Activated CD8-positive, alpha-beta memory T cell treated with anti-CD3 and anti-CD28 coated beads, Interleukin-2, amount 50 U/mL, for 24 hours (primary cell): Measurements from ENCODE around the gene NODAL.

ENCODE experiments used
- DNase-seq: peaks from one replicate; pipeline ENCODE4 v3.0.0-alpha.2; 2020; ENCODE audit errors: extremely low read depth

Gene NODAL

DNA sequence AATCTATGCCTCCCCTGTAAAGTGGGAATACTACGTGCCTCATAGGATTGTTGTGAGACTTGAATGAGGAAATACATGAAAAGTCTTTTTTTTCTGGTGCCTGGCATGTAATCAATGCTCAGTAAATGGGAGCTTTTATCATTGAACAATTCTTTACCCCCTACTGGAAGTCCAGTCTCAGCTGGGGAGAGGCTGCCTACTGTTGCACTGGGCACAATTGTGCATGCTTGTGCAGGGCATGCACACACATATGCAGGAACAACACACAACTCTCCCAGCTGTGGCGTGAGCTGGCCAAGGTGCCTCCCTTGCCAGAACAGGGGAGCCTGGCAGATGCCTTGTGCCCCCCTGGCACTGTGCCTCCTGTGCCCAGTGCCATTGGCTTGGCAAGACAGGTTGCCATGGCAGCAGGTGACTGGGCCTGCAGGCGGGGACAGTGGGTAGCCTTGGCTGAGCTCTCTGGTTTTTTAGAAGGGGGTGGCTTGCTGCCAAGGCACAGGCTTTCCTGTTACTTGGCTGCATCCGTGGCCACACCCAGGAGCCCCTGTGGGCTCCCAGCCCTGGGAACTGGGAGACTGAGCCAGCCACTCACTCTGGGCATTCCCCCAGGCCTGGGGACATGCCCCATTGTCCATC, 21.0 kb upstream of the NODAL start:
- DNase-seq = no peak

DNA sequence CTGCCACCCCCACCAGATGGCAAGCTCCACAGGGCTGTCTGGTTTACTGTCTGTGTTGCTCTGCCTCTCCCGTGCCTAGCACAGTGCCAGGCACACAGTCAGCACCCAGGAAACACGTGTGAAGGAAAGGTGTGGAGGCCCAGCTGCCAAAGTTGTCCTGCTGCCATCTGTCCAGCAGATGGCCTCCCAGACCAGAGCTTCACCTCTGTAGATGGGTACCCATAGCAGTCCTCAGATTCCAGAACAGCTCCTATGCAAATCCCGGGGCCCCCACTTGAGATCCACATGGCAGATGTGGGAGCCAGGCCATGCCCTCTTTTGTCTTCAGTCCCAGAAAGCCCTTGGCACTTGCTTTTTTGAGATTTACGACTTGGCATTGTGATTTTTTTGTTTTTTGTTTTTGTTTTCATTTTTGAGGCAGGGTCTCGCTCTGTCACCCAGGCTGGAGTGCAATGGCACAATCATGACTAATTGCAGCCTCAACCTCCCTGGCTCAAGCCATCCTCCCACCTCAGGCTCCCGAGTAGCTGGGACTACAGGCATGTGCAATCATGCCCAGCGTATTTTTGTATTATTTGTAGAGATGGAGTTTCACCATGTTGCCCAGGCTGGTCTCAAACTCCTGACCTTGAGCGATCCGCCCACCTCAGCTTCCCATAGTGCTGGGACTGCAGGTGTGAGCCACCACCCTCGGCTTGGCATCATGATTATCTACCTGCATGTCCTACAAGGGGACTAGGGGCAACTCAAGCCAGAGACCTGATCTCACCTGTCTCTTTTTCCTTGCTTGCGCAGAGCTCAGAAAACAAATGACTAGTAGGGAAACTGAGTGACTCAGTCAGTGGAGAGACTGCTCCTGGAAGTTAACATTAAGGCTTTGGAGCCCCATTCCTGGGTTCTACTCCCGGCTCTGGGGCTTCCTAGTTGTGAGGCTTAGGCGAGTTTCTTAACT, 20.2 kb upstream of the NODAL start:
- no peak for DNase-seq

DNA sequence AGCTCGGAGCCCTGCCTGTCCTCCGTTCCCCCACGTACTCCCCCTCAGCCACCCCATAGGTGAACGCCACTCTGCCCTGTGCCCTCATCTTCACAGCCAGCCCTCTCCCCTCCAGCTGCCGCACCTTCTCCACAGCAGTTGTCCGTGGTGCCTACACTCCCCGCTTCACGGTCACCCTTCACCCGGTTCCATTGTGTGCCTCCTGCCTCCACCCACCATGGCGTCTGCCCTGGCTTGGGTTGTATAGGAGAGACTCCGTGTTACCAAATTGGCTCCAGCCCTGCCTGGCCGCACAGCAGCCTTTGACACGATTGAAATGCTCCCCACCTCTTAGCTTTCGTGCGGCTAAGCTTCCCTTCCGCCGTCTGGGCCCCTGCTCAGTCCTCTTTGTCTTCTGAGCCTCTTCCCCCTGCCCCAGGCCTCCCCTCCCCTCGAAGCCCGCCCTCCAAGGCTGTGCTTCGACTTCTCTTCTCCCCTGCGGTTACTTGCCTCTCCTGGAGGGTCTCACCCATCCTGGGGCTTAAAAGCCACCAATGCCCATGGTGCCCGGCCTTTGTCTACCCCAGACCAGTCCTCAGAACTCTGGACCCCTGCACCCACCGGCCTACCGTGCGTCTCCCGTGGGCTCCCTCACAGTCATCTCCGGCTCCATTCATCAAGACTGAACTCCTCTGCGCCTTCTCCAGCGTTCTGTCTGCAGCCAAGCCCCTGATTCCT, 18.5 kb upstream of the NODAL start:
- DNase-seq = no peak

DNA sequence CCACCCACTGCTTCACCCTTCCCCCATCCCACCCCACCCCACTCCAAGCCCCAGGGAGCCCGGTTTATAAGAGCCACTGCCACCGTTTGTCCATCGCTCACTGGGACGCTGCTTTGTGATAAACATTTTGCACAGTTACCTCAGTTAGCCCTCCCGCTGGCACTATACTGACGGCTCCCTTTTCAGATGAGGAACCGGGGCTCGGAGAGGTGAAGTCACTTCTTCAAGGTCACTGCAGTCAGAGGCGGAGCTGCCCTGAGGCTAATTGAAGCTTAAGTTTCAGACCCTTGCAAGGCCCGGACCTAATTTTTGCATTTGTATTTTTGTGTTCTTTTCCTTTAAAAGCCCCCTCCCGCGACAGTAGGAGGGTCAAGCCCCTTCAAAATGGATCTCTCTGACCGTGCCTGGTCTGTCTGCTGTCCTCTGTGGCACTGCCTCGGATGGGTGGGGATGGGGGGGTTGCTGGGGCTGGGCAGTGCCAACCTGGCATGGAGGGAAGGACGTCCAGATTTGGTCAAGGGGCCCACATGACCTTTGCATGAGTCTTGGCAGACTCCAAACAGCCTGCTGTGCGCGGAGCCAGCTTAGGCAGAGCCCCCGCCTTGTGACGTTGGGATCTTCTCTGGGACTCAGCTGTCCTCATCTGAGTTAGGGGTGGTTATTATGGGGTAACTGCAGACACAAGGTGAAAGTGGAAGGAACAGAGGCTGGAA, 17.7 kb upstream of the NODAL start:
- DNase-seq = no peak

DNA sequence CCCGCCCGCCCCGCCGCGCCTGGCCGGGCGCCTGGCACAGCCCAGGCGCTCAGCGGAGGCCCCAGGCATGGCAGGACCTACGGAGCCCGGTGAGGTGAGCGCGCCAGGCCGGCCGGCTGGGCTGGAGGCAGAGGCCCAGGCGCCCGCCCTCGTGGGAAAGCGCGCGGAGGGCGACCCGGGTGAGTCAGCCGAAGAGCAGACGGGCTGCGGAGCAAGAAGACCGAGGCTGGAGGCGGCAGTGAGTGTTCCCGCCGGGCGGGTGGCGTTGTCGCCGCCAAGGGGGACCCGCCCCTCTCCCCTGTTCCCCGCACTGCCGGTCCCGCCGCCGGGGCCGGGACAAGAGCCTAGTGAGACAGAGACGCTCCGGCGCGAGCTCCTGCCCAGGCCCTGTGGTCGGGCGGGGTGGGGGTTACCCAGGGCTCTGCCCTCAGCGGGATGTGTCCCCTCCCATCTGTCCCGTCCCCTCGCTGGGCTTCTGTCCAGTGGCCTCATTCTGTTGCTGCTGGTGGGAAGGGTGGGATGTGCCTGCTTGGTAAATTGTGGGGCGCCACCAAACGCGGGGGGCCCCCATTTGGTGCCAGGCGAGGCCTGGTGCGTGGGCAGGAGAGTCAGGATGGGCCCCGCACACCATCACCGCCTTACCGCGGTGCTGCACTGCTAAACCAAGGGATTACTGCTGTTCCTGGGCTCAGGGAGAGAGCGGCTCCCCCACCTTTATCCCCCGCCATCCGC, 17.0 kb upstream of the NODAL start:
- DNase-seq = no peak

DNA sequence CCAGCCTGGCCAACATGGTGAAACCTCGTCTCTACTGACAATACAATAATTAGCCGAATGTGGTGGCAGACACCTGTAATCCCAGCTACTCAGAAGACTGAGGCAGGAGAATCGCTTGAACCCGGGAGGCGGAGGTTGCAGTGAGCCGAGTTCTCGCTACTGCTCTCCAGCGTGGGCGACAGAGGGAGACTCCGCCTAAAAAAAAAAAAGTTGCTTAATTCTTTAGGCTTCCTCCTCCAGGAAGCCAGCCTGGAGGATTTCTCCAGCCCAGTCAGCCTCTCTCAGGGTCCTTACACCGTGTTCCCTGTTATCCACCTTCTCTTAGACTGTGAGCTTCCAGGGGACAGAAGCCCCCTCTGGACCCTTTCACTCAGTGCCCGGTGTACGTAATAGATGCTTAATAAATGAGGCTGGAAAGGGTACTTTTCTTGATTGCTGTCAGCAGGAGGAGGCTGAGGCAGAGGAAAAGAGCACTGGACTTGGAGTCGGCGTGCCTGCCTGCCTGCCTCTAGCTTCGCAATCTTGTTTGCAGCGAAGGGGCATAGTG, 16.4 kb upstream of the NODAL start:
- no peak for DNase-seq

DNA sequence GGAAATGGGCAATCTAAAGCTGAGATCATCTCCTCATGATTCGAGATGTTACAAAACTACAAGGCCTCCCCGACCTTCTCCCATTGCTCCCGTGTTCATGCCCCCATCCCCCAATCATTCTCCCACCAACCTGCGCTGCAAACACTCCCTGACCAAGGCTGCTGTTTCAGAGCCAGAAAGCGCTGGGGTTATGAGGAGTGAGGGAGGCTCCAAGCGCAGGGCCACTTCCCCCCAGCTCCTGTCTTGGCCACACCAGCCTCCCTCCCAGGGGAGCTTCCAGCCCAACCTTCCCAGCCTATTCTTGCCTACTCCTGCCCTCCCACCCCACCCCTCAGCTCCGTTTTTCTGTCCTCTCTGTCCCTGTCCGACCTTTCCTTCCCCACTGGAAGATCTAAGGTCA, 14.7 kb upstream of the NODAL start:
- no peak for DNase-seq

DNA sequence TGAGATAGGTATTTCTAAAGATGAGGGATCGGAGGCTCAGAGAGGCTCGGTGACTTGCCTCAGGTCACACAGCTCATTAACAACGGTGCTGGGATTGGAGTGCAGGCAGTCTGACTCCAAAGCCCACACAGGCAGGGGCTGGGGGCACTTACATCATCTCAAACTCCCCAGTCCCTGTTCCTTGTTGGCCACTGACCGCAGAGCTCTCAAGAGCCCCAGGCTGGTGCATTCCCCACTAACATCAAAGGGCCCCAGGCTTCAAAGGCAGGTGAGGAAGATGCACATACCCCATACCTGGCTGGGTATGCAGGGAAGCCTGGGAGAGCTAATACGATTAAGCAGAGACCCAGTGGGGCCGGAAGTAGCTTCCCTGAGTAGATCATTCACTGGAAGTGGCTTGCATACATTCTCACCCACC, 13.7 kb upstream of the NODAL start:
- DNase-seq = no peak

DNA sequence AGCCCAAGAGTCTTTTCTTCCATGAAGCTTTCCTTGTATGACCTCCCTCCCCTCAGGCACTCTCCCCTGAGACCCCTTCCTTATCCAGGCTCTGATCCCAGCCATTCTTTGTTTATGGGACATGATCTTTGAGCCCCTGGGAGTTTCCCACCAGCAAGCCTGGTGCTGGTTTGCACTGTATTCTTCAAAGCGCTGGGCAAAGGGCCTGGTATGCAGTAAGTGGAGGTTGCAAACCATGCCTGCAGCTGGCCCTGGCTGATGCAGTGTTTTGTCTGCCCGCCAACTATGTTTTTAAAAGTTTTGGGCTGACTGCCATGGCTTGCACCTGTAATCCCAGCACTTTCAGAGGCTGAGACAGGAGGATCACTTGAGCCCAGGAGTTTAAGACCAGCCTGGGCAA, 6.8 kb upstream of the NODAL start:
- DNase-seq = no peak

DNA sequence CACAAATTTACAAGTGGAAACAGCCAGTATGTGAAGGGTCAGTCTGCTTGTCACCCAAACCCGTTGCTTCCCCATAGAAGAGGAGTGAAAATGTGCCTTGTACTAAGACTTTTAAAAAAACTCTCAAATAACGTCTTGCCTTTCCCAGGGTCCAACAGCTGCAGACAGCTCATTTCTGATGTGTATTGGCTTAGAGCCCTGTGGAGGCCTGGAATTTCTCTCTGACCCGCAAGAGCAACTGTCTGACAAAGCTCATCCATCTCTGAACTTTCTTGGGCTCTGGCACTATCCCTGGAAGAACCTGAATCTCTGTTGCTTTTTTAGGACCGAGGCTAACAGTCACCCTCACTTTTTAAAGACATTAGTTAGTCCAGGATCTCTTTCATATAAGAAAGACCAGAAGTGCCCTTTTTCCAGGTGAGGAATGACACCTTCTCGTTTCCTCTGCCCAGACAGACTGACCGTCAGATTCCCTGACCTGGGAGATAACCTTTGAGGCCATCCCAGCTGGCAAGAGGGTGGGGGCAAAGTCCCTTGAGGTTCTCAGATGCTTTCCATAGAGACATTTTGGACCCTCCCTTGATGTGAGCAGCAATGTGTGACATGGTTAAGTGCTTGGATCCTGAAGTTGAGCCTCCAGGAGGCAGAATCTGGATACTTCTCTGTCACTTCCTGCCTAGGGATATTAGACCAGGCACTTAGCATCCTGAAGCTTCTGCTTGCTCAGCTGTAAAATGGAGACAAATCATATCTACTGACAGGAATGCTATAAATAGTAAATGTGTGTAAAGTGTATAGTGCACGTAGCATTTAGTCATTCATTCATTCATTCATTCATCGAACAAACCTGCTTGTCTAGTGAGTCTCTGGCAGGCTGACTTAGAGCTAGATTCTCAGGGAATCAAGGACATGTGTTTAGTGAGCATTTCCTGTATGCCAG, 4.5 kb upstream of the NODAL start:
- no peak for DNase-seq

DNA sequence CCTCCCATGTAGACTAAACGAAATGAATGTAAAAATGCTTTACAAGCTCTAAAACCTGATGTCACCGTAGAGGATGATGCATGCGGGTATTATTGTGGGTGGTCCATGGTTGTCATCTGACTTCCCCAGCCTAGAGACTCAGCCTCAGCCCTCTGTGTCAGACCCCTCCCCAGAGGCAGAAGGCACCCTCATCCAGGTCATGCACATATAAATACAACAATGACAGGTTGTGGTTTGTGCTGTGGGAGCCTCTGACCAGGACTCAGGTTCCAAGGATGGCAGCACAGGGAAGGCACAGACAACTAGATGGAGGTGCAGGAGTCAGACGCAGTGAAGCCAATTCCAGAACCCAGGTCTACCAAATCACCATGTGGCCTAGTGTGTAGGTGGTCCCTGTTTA, 3.3 kb upstream of the NODAL start:
- no peak for DNase-seq

DNA sequence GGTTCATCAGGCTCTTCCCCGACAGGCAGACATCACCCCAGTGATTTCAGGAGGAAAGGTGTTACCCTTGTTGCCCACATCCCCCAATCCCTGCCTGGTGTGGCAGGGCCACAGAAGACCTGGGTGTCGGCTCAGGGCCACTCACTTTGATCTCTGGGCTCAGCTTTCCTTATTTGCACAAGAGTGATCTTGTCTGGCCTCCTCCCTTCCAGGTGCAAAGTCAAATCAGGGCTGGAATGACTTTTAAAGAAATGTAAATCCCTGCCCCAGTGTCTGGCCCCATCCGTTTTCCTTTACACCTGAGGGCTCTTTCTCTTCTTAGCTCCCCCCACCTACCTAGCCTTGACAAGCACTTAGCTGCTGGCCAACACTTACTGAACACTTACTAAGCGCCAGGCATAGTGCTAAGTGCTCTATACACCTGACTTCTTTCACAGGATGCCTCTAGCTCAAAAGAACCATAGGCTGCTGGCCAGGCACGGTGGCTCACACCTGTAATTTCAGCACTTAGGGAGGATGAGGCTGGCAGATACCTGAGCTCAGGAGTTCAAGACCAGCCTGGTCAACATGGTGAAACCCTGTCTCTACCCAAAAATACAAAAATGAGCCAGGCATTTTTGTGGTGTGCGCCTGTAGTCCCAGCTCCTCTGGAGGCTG, 979 bp upstream of the NODAL start:
- no peak for DNase-seq

DNA sequence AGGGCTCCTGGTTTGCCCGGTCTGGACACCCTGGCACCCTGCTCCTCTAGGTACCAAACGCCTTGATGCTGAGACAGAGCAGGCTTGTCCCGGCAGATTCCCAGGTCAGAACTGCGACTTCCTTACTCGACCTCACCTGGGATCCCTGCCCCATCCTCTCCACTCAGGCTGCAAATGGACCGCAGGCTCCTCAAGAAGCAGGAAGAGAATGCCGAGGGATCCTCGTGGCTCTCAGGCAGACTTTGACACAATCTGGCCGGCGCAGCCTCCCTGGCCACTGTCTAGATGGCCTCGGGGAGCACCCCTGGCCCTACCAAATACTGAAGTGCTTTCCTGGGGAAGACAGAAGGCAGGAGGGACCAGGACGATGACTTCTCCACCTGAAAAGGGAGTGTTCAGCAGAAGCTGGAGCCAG, 421 bp upstream of the NODAL start:
- DNase-seq = no peak

DNA sequence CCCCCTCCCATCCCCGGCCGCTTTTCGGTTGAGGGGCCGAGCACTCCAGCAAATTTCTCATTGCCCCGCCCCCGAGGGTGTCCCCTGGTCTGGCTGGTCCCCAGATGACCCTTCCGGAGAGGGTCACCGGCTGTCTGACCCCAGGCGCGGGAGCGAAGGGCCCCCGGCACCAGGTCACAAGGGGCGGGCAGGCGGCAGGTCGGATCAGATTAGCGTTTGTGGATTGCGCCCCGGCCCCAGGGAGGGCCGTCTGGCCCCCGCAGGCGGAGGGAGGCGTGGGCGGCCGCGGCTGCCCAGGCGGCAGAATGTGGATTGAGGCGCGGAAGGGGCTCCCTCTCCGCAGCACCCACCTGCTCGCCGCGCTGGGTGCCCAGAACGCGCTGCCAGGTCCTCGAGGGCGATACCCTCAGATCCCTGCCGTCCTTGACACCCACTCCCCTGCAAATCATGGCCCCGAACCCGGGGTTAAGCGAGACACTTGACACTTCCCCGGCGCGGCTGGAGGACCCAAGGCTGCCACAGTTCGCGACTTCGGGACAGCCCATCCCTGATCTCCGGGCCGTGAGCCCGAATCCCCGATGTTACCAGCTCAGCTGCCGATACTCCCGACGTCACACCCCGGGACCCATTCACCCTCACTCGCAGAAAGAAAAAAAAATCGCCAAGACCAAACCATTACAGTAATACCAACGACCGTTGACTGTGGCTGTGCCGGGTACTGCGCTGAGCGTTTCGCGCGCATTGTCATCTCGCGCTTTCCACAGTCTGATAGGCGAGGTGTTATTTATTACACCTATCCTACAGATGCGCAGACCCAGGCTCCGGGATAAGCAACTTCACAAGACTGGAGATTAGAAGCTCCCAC, 953 bp downstream of the NODAL start:
- DNase-seq = no peak

DNA sequence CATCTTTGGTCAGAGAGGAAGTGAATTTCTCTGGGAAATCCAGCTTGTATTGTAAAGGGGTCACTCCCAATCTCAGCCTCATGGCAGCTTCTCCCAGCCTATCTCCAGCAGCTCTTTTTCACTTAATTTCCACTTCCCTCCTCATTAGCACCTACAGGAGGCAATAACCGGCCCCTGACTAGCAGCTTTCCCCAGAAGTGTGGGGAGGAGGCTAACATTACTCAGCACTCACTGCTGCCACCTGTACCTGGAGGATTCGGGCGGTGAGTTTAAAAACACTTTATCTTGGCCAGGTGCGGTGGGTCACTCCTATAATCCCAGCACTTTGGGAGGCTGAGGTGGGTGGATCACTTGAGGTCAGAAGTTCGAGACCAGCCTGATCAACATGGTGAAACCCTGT, 3.8 kb downstream of the NODAL start:
- DNase-seq = no peak

DNA sequence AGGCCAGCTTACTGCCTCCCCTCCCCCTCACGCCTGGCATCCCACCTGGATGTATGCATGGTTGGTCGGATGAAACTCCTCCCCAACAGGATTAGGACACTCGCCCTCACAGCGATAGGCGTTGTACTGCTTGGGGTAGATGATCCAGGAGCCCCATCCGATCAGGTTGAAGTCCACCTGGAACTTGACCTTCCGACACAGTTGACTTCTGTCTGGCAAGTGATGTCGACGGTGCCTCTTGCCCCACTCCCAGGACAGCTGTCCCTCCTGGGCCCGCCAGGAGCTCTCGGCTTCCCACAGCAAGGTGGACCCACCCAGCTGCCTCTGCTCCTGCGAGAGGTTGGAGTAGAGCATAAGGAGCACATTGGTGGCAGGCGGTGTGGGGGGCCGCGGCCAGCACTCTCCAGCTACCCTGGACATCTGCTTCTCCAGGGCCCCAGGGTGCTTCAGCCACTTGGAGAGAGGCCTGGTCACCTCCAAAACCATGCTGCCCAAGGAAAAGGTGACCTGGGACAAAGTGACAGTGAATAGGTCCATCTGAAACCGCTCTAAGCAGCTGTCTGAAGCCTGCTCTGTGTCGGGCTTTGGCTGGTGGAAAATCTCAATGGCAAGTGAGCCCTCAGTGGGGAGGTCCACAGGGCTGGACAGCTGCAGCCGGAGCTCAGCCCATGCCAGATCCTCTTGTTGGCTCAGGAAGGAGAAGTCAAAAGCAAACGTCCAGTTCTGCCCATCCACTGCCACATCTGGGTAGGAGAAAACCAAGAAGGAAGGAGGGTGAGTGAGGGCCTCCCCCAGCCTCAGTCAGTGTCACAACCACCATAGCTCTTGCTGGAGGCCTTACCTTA, 6.0 kb downstream of the NODAL start:
- DNase-seq = no peak

DNA sequence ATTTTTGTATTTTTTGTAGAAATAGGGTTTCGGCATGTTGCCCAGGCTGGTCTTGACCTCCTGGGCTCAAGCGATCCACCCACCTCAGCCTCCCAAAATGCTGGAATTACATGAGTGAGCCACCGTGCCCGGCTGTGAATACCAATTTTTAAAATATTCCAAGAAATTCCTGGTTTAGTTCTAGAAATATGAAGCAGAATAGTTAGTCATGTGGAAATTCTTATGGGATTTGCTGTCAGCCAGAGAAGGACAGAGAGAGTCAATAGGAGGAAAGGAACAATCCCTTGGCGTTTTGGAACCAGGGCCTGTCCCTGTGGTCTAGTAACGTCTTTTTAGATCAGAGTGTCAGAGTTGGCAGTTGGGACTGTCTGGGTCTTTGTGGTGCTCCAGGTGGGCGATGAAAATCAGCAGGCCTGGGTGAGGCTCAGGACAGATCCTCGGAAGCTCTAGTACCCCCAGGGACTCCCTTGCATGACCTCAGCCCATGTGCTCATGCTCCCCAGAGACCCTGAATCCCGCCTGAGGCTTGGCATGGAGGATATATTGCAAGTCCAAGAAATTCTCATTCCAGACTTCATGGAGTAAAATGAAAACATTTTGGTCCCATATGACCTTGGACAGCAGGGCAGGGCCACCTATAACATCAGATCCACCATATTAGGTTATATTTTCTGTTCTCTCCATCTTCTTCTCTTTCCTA, 7.8 kb downstream of the NODAL start:
- DNase-seq = no peak
